WTC11 (cell line): ENCODE measurements around the gene ANKK1.

Source experiments
- ATF1 ChIP-seq: sonication (generic); formaldehyde crosslinking; IDR thresholded peaks from 2 replicates; pipeline ENCODE4 v1.8.1; 2023; ENCODE audit warnings: mild to moderate bottlenecking, moderate library complexity, missing genetic modification reagents
- CBFB ChIP-seq: sonication (generic); formaldehyde crosslinking; IDR thresholded peaks from 2 replicates; pipeline ENCODE4 v1.8.1; 2022; ENCODE audit warnings: mild to moderate bottlenecking, low read depth, missing genetic modification reagents
- ESRRA ChIP-seq: sonication (generic); formaldehyde crosslinking; IDR thresholded peaks from 2 replicates; pipeline ENCODE4 v1.8.1; 2022; ENCODE audit warnings: mild to moderate bottlenecking, missing genetic modification reagents, borderline replicate concordance
- ETV6 ChIP-seq: sonication (generic); formaldehyde crosslinking; IDR thresholded peaks from 2 replicates; pipeline ENCODE4 v1.8.1; 2022; ENCODE audit warnings: mild to moderate bottlenecking, missing genetic modification reagents
- MYBL2 ChIP-seq: sonication (generic); formaldehyde crosslinking; IDR thresholded peaks from 2 replicates; pipeline ENCODE4 v1.8.1; 2023; ENCODE audit warnings: mild to moderate bottlenecking, moderate library complexity, missing genetic modification reagents
- NFE2L1 ChIP-seq: sonication (generic); formaldehyde crosslinking; IDR thresholded peaks from 2 replicates; pipeline ENCODE4 v1.8.1; 2023; ENCODE audit warnings: missing genetic modification reagents
- RORB ChIP-seq: fragments of 250-450 bp; sonication (Bioruptor Pico); IDR thresholded peaks from 2 replicates; pipeline ENCODE4 v1.9.0; 2021; ENCODE audit warnings: mild to moderate bottlenecking
- ZNF263 ChIP-seq: sonication (generic); formaldehyde crosslinking; IDR thresholded peaks from 2 replicates; pipeline ENCODE4 v1.8.1; 2022; ENCODE audit warnings: low read depth, mild to moderate bottlenecking, moderate library complexity, missing genetic modification reagents
- TF ChIP-seq, protein P1 (sequence below): fragments of 200-600 bp; IDR thresholded peaks from 2 replicates; pipeline ENCODE4 v1.8.0; 2022; ENCODE audit warnings: antibody characterized with exemption
- TF ChIP-seq, protein P2 (sequence below): sonication (generic); formaldehyde crosslinking; IDR thresholded peaks from 2 replicates; pipeline ENCODE4 v1.8.1; 2023; ENCODE audit warnings: mild to moderate bottlenecking, missing genetic modification reagents, moderate library complexity

DNA sequence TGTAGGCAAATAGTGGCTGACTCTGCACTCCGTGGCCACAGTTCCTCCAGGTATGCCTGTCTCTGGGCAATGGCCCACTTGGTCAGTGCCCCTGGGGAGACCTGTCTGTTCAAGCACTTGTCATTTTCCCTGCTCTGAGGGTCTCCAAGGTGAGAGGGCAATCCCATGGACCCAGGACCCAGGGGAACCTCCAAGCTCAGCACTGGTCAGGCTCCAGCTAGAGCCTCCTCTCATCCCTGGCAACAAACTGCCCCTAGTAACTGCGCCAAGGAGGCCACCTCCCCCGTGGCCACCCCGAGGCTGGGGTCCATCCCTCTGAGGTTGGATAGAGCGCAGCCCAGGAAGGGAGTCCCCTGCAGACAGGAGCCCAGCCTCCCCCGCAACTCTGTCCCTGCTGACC lies 713 bp upstream of the ANKK1 start:
- TF ChIP-seq CBFB (CRISPR knock-in tag) = no peak
- TF ChIP-seq, protein P1, sequence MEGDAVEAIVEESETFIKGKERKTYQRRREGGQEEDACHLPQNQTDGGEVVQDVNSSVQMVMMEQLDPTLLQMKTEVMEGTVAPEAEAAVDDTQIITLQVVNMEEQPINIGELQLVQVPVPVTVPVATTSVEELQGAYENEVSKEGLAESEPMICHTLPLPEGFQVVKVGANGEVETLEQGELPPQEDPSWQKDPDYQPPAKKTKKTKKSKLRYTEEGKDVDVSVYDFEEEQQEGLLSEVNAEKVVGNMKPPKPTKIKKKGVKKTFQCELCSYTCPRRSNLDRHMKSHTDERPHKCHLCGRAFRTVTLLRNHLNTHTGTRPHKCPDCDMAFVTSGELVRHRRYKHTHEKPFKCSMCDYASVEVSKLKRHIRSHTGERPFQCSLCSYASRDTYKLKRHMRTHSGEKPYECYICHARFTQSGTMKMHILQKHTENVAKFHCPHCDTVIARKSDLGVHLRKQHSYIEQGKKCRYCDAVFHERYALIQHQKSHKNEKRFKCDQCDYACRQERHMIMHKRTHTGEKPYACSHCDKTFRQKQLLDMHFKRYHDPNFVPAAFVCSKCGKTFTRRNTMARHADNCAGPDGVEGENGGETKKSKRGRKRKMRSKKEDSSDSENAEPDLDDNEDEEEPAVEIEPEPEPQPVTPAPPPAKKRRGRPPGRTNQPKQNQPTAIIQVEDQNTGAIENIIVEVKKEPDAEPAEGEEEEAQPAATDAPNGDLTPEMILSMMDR = no peak
- TF ChIP-seq MYBL2 (CRISPR knock-in tag) = no peak
- TF ChIP-seq ATF1 = no peak
- no peak for TF ChIP-seq ESRRA (CRISPR knock-in tag)
- no peak for TF ChIP-seq RORB (CRISPR knock-in tag)
- no peak for TF ChIP-seq ZNF263
- TF ChIP-seq ETV6 (CRISPR knock-in tag) = no peak
- TF ChIP-seq, protein P2, sequence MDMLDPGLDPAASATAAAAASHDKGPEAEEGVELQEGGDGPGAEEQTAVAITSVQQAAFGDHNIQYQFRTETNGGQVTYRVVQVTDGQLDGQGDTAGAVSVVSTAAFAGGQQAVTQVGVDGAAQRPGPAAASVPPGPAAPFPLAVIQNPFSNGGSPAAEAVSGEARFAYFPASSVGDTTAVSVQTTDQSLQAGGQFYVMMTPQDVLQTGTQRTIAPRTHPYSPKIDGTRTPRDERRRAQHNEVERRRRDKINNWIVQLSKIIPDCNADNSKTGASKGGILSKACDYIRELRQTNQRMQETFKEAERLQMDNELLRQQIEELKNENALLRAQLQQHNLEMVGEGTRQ (CRISPR knock-in tag) = no peak
- TF ChIP-seq NFE2L1 (CRISPR knock-in tag) = no peak
